NCI-H187 (cell line): ENCODE measurements around the gene PLCL1.

ENCODE experiments used
- DNase-seq, 2 experiments: peaks; one replicate each; lab custom pipeline; 2025; lab: John Stamatoyannopoulos, UW

PLCL1 gene

GRCh38 chr2:197857476-197858107 lies 53.2 kb downstream of the PLCL1 start:
- no peak for DNase-seq

DNA sequence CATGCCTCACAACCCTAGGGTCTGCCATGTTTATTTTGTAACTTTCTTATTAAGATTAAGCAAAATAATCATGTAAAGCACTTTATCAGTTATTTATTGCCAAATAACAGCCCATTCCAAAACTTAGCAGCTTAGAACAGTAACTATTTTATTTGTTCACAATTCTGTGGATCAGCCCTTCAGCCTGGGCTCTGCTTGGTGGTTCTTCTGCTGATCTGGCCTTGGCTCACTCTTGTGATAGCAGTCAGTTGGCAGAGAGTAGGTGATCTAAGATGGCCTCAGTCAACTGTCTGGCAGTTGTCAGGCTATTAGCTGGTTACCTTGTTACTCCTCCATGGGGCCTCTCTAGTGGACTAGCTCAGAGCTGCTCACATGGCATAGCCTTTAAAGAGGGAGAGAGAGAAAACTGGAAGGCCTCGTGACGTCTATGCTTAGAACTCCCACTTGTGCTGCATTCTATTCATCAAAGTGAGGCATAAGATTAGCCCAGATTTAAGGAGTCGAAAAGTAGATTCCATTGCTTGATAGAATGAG lies 54.3 kb downstream of the PLCL1 start:
- no peak for DNase-seq

DNA sequence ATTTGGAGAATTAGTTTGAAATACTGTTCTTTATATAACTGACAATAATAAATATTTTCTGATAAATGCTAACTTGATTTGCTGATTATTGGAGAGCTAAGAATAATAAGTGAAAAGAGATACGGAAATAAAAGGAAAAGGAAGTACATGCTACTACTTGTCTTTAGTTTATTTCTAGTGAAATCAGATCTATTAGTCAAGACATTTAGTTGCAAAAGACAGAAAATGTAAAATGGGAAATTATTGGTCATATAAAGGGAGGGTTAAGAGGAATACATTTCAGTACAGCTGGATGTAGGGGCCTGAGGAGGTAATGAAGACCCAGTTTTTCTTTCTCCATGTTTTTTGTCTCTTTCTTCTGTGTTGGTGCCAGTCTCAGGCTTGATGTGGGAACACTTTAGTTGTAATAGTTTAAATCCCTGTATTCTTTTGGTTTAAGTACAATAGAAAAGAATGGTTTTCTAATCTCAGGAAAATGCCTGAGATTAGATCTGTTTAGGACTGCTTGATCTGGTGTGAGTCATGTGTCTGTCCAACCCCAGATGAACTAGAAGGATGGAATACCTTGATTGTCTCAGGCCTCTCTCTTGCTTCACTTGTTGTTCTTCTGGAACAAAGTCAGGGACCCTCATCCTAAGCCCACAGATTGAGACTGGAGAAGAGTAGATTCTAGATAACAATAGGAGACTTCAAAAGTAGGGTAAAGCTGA lies 58.0 kb downstream of the PLCL1 start:
- DNase-seq = no peak

- DNase-seq = no peak
Measured at GRCh38 chr2:197863744-197864143, 59.4 kb downstream of the PLCL1 start.

- DNase-seq = no peak
Measured at GRCh38 chr2:197866455-197866854, 62.1 kb downstream of the PLCL1 start.

DNA sequence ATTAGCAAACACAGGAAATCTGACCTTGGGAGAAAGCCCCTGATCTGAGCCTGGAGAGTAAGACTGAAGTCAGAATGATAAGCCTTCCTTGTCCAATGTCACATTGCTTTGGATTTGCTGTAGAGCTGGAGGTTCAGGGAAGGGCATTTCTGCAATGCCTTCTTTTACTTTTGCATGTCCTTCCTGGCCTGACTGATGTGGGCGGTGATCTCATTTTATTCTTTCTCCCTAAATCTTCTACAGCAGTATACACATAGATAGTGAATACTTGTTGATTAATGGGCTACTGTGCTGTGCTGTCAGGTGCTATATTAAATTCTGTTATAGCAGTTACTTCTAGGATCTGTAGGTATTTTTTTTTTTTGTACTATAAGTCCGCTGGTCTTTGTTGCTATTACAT lies 62.6 kb downstream of the PLCL1 start:
- no peak for DNase-seq

- no peak for DNase-seq
Measured at GRCh38 chr2:197867624-197868023, 63.2 kb downstream of the PLCL1 start.

DNA sequence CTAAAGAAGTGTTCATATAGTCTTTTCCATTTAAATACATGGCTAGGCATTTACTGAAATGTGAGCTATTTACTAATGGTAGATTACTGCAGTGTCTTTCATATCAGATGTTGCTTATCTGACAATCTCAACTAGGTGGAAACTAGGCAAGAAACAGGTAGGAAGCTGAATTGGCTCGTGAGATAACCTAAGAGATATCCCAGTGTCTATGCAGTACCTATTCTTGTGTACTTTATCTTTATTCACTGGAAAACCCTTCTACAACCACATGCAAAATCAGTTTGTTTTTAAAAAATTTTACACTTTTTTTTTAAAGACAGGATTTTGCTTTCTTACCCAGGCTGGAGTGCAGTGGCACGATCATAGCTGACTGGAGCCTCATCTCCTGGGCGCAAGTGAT lies 63.8 kb downstream of the PLCL1 start:
- DNase-seq = no peak

DNA sequence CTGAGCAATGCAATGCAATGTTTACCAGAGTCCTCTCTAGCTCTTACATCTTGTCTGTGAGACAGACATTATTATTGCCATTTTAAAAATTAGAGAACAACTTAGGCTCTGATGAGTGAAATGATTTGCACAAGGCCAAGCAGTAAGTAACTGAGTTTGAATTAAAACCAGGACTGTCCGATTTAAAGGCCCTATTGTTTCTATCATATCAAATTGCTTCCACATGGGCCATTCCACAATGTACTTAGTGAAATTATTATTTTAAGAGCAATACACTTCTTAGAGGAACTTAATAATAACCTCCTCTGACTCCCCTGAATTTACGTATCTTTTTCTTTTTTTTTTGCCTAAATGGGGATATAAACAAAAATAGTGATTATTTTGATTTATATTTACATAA lies 64.6 kb downstream of the PLCL1 start:
- no peak for DNase-seq

GRCh38 chr2:197869501-197870111 lies 65.2 kb downstream of the PLCL1 start:
- no peak for DNase-seq

DNA sequence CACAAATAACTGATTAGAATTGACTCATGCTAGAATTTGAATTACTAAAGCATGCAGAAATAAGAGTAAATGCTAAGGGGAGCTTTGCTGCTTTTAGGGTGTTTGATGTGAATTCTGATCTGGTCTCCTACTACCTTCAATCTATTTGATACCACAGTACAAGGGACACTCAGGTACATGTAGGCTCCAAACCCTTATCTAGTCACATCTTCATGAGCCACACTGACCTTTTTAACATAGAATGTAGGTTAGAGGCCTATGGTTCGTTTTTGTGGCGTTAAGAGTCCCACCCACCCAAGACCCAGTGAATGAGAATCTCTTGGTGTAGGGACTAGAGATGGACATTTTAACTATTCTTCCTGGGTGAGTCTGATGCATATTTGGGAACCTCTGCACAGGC lies 65.7 kb downstream of the PLCL1 start:
- no peak for DNase-seq

- DNase-seq = no peak
Measured at GRCh38 chr2:197871780-197872456, 67.5 kb downstream of the PLCL1 start.

DNA sequence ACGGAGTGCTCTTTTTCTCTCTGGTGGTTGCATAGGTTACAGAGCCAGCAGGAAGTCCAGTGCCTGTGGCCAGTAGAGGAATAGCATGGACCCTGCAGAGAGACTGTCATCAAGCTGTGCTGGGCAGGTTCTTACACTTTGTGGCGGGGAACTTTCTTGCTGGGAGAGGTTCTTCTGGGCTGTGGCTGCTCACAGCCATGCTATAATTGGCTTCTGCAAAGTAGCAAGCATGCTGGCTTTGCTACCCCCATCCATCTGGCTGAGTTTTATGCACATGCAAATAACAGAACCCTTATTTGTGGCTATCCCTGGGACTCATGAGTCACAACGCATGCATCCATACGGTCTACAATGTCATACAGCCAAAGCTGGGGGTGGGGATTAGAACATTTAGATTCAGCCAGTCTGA lies 68.9 kb downstream of the PLCL1 start:
- no peak for DNase-seq

GRCh38 chr2:197875763-197876162 lies 71.4 kb downstream of the PLCL1 start:
- DNase-seq = no peak

- no peak for DNase-seq
Measured at GRCh38 chr2:197876524-197876923, 72.1 kb downstream of the PLCL1 start.

- no peak for DNase-seq
Measured at GRCh38 chr2:197877038-197877437, 72.6 kb downstream of the PLCL1 start.

- DNase-seq = no peak
Measured at GRCh38 chr2:197878792-197879191, 74.4 kb downstream of the PLCL1 start.

- DNase-seq = no peak
Measured at GRCh38 chr2:197879812-197880408, 75.5 kb downstream of the PLCL1 start.

DNA sequence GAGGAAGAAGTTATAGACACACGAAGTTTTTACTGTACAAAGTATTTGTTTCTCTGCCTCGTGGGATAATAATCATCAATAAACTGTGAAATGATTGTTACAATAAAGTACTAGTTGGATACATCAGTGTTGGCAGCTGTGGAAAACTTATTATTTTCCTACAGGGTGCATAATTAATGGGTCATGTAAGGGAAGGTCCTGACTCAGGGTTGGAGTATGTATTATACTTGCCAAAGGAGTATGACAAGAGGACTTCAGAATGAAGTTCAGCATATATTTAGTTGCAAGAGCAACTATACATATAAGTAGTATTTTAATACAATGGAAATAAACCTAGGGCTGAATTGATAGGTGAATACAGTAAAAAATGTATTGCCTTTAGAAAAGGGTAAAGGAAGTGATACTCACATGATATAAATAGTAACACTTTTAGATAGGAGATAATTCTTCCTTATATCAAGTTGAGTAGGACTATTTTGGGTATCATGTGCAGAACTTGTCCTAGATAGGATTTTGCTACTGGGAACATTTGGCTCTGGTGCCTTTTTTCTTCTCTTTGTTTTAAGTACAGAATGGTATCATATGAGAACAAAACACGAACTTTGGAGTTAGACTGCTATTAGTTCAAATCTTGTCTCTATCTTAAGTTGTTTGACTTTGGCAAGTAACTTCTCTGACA lies 79.1 kb downstream of the PLCL1 start:
- DNase-seq = no peak

DNA sequence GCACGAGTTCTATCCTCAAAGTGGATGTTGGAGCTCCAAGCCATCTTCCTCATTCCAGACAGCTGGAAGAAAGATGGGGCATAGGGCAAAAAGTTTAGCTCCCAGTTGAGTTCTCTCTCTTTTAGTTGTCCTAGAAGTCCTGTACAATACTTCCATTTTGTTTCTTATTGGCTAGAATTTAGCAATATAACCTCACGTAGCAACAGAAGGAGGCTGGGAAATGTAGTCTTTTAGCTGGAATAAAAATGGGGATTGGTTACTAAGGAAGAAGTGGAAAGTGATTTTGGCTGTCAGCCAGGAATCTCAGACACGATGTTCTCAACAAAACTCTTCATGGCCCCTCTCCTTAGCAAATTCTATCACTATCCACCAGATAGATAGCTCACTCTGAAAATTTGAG lies 79.9 kb downstream of the PLCL1 start:
- no peak for DNase-seq

GRCh38 chr2:197885126-197885525 lies 80.7 kb downstream of the PLCL1 start:
- no peak for DNase-seq

DNA sequence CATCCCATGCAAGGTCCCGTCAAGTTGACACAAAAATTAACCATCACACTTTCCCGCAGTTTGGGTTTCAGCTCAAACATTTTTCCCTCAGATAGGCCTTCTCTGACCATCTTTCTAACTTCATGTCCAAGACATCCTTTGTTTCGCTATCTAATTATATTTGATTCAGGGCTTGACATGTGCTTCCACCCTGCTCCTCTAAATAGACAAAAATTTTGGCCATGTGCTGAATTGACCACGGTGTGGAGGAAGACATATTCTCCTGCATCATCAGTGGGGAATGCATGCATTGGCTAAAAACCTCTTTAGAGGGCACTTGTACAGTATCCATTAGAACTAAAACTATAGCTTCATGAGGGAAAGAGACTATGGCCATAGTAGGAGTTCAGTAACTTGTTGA lies 81.2 kb downstream of the PLCL1 start:
- no peak for DNase-seq
